Fibroblast of skin of right quadriceps (primary cell): Measurements from ENCODE around the gene TFAP2B.

Experiments
- DNase-seq: peaks from one replicate; pipeline ENCODE4 v3.0.0-alpha.2; 2013

Gene TFAP2B

GRCh38 chr6:50818673-50819072, at the start of gene TFAP2B:
Gene TFAP2B (plus strand): TSS chr6:50818871. CDS start chr6:50818892, 21 bp downstream.
- no peak for DNase-seq

DNA sequence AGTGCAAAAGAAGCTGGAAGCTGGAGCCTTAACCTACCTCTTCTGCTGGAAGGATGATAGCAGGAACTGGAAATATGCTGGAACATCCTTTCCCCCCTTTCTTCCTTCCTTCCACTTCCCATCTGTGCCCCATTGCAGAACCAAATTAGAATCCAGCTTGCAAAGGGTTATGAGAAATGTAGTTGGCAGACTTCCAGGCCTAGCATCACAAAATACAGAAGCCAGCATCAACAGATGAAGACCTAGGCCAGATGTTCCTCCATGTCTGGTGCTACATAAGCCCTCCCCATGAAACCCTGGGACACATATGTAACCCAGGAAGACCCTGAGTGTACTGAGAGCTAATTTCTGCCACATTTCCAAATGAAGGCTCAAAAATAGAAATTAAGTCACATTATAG, 40.0 kb upstream of the TFAP2B start:
- no peak for DNase-seq

GRCh38 chr6:50780382-50780781, 38.3 kb upstream of the TFAP2B start:
- DNase-seq, result no peak

- no peak for DNase-seq
Measured at GRCh38 chr6:50785921-50786320, 32.8 kb upstream of the TFAP2B start.

DNA sequence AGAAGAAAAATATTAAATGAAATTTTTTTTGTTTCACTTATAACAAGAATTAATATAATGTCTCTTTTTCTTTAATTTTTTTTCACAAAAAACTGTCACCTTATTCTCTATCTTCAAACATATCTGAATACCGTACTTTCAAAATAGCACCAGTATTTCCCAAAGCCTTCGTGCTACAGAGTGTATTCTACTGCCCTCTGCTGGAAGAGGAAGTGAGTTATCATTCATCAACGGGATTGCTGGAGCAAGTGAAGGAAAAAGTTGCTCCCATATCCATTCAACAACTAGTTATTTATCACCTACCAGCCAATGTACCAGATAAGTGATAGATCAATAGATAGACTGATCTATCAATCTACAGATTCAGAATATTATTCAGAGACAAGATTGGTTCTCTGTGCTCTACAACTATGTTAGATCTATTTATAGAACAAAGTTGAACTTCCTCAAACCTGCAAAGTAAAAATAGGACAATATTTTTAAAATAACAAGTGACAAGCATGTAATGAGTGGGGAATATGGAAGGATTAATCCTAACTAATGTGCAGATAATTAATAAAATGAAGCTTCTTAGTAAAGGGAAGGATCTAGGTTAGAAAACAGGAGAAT, 26.7 kb upstream of the TFAP2B start:
- DNase-seq, result peak; percentile 21

GRCh38 chr6:50792771-50793170, 25.9 kb upstream of the TFAP2B start:
- no peak for DNase-seq

- no peak for DNase-seq
Measured at GRCh38 chr6:50795574-50795973, 23.1 kb upstream of the TFAP2B start.

- no peak for DNase-seq
Measured at GRCh38 chr6:50804283-50804682, 14.4 kb upstream of the TFAP2B start.

GRCh38 chr6:50807035-50807434, 11.6 kb upstream of the TFAP2B start:
- DNase-seq, result no peak

DNA sequence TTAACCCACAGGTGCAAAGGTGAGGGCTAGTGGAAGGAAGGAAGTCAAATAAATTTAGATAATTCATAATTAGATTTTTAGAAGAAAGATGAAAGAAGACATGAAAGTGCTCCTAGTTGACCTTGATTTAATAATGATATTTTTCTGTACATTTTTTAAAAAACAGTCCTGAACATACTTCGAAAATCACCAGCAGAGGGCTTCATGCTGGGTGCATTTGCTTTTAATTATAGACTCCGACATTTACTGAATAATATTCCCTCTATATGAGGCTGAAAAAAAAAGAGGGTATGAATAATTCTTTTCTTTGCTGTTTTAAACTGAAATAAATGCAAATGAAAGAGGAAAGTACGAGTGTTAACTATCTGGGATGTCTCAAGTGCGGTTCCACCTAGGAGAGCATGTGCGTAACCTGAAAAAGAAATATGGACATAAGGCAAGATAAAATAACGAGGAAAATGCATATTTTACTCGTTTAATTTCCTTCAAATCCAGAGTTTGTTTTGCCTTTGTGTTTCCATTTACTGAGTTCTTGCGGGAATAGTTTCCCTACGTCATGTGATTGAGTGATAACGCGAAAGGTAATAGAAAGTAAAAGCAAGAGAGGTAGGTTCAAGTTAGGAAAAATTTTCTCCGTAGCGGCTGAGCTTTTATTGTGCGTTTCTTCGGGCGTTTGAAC, 3.1 kb upstream of the TFAP2B start:
- DNase-seq, result peak; percentile 7

GRCh38 chr6:50816115-50816675, 2.5 kb upstream of the TFAP2B start:
- DNase-seq, result peak; percentile 59

DNA sequence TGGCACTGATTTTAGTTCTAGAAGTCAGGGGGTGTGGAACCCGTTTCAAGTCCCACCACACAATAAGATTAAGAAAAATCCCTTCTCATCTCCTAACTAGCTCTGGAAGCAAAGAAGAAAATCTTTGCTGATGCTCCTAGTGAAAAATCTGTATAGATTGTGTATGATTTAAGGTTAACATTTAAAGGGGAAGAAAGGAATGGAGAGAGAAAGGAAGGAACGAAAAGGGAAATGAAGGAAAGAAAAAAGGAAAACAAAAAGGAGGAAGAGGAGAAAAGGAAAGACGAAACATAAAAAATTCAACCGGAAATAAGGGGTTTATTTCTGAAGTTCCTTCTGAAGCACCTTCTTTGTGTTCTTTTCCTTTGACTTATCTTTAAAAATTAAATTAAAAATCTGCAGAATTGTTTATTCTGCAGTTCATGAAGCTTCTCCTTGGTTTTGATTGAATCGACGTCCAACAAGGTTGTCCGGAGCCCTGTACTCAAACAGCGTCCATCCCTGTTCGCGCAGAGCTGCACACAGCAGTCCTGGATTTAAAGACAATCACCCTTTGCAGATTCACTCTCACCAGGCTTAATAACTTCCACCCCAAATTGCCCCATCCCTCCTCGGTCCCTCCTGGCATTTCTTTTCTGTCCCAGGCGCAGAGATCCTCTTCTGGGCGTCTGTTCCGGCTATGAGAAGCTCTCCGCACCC, 1.6 kb upstream of the TFAP2B start:
- no peak for DNase-seq

DNA sequence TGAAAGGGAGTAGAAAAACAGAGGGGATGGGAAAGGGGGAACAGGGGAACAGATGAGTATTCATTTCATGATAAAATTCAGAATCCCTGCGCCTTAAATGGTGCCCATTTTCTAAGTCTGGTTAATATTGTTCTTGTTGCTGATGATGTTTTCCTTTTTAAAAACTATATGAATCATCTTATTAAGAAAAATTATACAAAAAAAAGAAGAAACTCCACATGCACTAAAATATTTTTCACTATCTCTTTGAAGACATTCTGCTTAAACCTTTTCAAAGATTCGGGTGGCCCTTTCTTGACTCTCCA, 1.1 kb upstream of the TFAP2B start:
- DNase-seq, result no peak

DNA sequence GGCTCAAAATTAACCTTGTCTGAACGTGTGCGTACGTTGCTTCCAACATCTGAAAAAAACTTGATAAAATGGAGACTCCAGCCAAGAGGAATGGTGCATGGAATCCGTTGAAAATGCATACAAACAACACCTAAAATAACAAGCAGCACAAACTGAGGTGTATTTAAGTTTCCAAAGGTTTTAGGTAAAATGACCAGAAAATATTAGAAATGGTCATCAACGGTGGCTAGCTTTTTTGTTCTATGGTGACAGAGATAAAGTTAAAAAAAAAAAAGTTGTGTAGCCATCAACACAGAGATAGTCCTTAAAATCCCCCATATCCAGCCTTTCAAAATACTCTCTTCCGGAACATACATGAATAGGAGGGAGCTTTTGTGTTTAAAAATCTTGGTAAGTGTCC, 651 bp upstream of the TFAP2B start:
- no peak for DNase-seq

- no peak for DNase-seq
Measured at GRCh38 chr6:50819466-50819903, 814 bp downstream of the TFAP2B start.

DNA sequence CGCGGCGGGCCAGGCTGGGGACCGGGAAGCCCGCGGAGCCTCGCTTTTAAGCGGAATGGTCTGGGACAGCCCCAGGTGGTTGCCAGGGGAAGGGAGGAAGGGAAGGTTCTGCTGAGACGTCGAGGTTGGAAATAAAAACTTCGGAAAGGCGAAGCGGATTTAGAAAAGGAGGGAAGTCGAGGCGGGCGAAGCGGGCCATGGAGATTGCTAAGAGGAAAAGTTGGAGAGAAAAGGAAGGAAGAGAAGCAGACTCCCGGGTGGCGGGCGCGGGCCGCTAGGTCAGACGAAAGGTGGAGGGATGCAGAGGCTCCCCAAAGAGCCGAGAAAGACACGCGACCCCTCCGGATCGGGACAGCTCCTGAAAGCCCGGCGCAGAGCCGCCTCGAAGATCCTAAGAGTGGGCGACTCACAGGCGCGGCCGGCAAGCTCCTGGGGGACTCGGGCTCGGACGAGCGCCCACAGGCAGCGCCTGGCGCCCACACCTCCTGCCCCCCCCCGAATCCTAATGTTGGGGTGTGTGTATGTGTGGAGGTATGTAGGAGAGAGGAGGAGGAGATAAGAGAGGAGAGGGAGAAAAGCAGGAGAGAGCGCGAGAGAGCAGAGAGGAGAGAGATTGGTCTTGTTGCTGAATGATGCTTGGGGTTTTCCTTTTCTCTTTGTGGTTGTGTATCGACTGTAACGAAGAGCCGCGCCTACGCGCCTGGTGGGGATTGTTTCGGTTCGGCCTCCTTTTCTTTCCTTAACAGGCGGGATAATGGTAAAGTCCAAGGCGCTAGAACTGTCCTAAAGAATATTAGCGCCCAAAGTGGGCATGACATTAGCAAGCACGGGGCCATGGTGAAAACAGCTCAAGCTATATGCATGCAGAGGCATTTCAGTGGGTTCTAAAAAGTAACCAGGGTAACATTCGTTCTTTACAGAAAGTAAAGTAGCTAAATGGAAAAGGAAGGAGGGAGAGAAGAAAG, 1.5 kb downstream of the TFAP2B start:
- no peak for DNase-seq

DNA sequence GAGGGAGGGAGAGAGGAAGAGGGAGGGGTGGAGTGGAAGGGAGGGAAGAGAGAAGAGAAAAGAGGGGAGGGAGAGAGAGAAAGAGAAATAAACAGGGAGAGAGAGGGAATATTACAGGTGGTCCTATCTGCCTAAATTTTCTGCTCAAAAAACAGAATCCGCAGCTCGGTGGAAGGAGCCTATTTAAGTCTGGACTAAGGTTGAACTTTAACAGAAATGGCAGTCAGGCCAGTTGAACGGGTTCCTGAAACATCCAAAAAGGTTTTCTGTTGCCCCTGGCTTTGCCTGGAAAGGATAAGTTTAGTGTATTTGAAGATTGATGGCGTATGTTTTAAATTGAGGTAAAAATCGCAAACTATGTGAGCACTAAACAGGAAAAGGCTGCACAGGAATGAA, 2.2 kb downstream of the TFAP2B start:
- DNase-seq, result no peak

DNA sequence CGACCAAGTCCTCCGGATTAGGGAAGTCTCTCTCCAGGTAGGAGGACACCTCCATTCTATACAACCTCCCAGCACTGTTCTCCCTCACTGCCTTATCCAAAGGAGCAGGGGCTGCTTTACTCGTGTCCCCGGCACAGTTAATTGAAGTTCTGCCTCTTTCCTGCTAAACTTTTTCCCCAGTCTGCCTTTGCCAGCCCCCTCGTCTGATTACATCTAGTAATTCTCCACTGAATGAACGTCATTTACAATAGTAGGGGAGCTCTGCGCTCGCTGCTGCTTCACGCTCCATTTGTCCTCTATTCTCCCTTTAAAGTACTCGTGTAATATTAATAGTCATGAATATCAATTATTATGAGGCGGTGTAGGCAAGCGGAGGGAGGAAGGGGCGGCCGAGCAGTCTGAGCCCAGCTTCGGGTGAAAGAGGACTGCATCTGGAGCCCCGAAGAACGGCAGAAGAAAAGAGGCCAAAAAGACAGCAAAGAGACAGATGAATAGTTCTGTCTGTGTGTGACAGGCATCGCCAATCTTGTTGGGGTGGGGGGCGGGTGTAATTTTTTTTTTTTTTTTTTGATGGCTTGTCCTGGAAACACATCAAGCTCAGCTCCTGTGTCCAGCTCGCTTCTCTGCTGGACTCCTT, 2.9 kb downstream of the TFAP2B start:
- no peak for DNase-seq

DNA sequence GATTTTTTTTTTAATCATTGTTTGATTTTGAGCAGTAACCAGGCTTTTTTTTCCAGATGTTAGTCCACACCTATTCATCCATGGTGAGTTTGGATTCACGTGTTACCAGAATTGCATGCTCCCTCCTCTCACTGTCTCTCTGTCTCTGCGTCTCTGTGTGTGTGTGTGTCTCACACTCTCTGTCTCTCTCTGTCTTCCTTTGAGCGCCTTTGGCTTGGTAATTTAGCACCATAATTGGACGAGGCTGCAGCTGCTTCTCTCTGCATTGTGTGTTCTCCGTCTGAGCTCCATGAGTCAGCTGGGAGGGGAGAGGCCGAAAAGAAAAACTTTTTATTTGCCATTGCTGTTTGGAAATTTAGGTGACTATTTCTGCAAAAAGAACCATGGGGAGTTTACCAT, 3.4 kb downstream of the TFAP2B start:
- DNase-seq, result no peak

GRCh38 chr6:50823094-50823920, 4.6 kb downstream of the TFAP2B start:
- DNase-seq, result no peak

DNA sequence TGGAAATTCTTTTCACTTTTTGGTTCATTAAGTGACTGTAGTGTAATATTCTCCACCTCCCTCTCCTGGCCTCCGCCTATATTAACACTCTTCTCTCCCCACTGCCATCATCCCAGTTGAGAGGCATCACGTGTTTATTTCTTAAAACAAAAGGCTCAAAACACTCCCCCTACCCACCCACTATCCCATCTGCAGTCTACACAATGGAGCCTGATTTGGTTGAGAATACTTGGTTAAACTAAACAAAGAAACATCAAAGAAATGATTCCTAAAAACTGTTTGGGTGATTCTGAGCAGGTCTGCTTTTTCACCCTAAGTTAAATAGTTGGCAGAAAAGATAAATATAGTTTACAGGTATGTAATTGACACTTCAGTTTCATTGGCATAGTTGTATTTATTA, 5.9 kb downstream of the TFAP2B start:
- no peak for DNase-seq
